ENCODE data around the gene CLMN. TPM values are rescaled to one million over a fixed set of nuclear protein-coding genes. Genes with fewer than 3 reads are reported as not detected.

Gene CLMN
- total RNA-seq, 6 experiments from 2014 or later = 0.02 TPM; not detected in 5

GRCh38 chr14:95235351-95235750 lies 84.4 kb downstream of the CLMN start:
- no peak for TF ChIP-seq CTCF (IDR thresholded peaks at IDR 0.05)
- H3K4me1 Mint-ChIP-seq (ENCODE audit: low read depth) = no peaks in the 10 kb centered on the region
- no peak overlapping the region for H3K4me3 Mint-ChIP-seq
- no peaks in the 10 kb centered on the region for H3K36me3 Mint-ChIP-seq (ENCODE audit: low read depth)
- H3K9me3 Mint-ChIP-seq = peaks cover 15% of the 10 kb centered on the region; the same call in 1 of the 2 replicates
- peaks cover 8% of the 10 kb centered on the region for H3K27me3 Mint-ChIP-seq (ENCODE audit: insufficient read depth)
- no peak for DNase-seq
- H3K27ac Mint-ChIP-seq = no peak overlapping the region

- no peaks in the 10 kb centered on the region for H3K4me1 Mint-ChIP-seq (ENCODE audit: low read depth)
- DNase-seq = no peak
- no peaks in the 10 kb centered on the region for H3K36me3 Mint-ChIP-seq (ENCODE audit: low read depth)
- TF ChIP-seq CTCF (IDR thresholded peaks at IDR 0.05) = no peak
- H3K9me3 Mint-ChIP-seq = peaks cover 15% of the 10 kb centered on the region; the same call in 1 of the 2 replicates
- H3K27me3 Mint-ChIP-seq (ENCODE audit: insufficient read depth) = peaks cover 8% of the 10 kb centered on the region
- no peak overlapping the region for H3K27ac Mint-ChIP-seq
- no peak overlapping the region for H3K4me3 Mint-ChIP-seq
These were observed 85.3 kb downstream of the CLMN start for GRCh38 chr14:95234426-95234825.

- Mint-ChIP-seq H3K4me3 (no peak overlapping the region), H3K36me3 (ENCODE audit: low read depth) (no peaks in the 10 kb centered on the region), H3K4me1 (ENCODE audit: low read depth) (no peaks in the 10 kb centered on the region), H3K27ac (no peak overlapping the region), H3K9me3 (peaks cover 15% of the 10 kb centered on the region; the same call in 1 of the 2 replicates), H3K27me3 (ENCODE audit: insufficient read depth) (peaks cover 5% of the 10 kb centered on the region)
- TF ChIP-seq CTCF (IDR thresholded peaks at IDR 0.05) = no peak
- DNase-seq = no peak
These were observed 85.9 kb downstream of the CLMN start for GRCh38 chr14:95233702-95234241.

- Mint-ChIP-seq H3K27me3 (ENCODE audit: insufficient read depth) (peaks cover 5% of the 10 kb centered on the region), H3K36me3 (ENCODE audit: low read depth) (no peaks in the 10 kb centered on the region), H3K4me1 (ENCODE audit: low read depth) (no peaks in the 10 kb centered on the region), H3K4me3 (no peak overlapping the region), H3K27ac (no peak overlapping the region), H3K9me3 (peaks cover 13% of the 10 kb centered on the region; the same call in 1 of the 2 replicates)
- no peak for TF ChIP-seq CTCF (IDR thresholded peaks at IDR 0.05)
- no peak for DNase-seq
These were observed 86.7 kb downstream of the CLMN start for GRCh38 chr14:95232894-95233584.

- no peak overlapping the region for H3K4me3 Mint-ChIP-seq
These were observed 87.6 kb downstream of the CLMN start for GRCh38 chr14:95231966-95232633.

More at GRCh38 chr14:95231966-95232633, 87.6 kb downstream of the CLMN start:
- H3K27me3 Mint-ChIP-seq (ENCODE audit: insufficient read depth) = peaks cover 2% of the 10 kb centered on the region
- TF ChIP-seq CTCF (IDR thresholded peaks at IDR 0.05) = no peak
- H3K4me1 Mint-ChIP-seq (ENCODE audit: low read depth) = no peaks in the 10 kb centered on the region
- no peak for DNase-seq
- H3K27ac Mint-ChIP-seq = no peak overlapping the region
- H3K9me3 Mint-ChIP-seq = peaks cover 8% of the 10 kb centered on the region; the same call in 1 of the 2 replicates
- H3K36me3 Mint-ChIP-seq (ENCODE audit: low read depth) = no peaks in the 10 kb centered on the region
